HG03108 (cell line): ENCODE results near the gene SLC3A2.
"Not testable (repeated sequence)": the region's sequence is repeated elsewhere in the genome, so short reads cannot be mapped to it uniquely, and the experiment has no call there.

Source experiments
- ATAC-seq: cut with Tn5 transposase; IDR thresholded peaks from one replicate; pipeline ENCODE4 v1.9.1; 2021; ENCODE audit warnings: moderate library complexity; ENCODE audit not compliant: unreplicated experiment

The SLC3A2 gene

GRCh38 chr11:62926680-62927455 is 46.2 kb downstream of the SLC3A2 start:
- ATAC-seq = no peak

GRCh38 chr11:62928011-62928410 is 47.3 kb downstream of the SLC3A2 start:
- no peak for ATAC-seq

GRCh38 chr11:62930157-62930556 is 49.5 kb downstream of the SLC3A2 start:
- no peak for ATAC-seq

- ATAC-seq = no peak
Observed at GRCh38 chr11:62930666-62931065, 50.0 kb downstream of the SLC3A2 start.

- ATAC-seq = no peak
Observed at GRCh38 chr11:62931499-62932278, 51.0 kb downstream of the SLC3A2 start.

- ATAC-seq = no peak
Observed at GRCh38 chr11:62933285-62933684, 52.6 kb downstream of the SLC3A2 start.

- no peak for ATAC-seq
Observed at GRCh38 chr11:62933750-62934495, 53.2 kb downstream of the SLC3A2 start.

- no peak for ATAC-seq
Observed at GRCh38 chr11:62934496-62934785, 53.7 kb downstream of the SLC3A2 start.

- not testable (repeated sequence) for ATAC-seq
Observed at GRCh38 chr11:62937528-62937927, 56.8 kb downstream of the SLC3A2 start.
